NCI-H2081 treated with DMSO at 0.1 percent for 48 hours (cell line): Measurements from ENCODE around the gene RABGAP1.

ENCODE experiments used
- DNase-seq: peaks from one replicate; lab custom pipeline; 2025; lab: John Stamatoyannopoulos, UW

RABGAP1 gene

DNA sequence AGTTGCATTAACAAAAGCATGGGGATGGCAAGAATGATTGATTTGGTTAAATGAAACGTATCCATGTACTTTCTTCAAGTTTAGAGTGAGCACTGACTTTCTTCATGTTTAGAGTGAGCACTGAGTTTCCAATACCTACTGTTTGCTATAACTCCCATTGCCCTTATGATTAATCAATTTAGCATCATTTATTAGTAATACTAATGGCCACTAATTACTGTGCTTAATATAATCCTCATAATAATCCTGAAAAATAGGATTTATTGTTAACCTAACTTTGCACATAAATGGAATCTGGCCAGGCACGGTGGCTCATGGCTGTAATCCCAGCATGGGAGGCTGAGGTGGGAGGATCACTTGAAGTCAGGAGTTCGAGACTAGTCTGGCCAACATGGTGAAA lies 70.6 kb downstream of the RABGAP1 start:
- DNase-seq = no peak

DNA sequence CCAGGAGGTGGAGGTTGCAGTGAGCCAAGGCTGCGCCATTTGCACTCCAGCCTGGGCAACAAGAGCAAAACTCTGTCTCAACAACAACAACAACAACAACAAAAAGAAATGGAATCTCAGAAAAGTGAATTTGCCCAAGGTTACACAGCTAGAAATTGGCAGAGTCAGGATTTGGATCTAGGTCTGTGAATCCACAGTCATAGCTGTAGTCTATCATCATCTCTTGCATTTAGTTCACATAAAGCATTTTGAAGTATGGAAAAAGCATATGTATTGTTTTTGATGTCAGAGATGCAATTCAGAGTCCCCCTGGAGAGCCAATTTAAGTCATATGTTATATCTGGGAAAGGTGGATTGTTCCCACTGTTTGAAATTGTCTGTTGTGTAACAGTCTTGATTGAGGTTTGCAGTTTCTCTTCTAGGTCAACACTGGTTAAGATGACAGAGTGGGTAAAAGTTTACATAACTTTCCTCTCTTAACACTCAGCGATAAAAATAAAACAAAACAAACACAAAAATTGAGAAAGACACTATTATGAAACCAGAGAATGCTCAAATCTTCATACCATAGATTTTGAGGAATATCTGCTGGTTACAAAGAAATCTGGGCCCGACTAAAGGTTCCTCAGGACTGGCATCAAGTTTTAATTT lies 71.2 kb downstream of the RABGAP1 start:
- no peak for DNase-seq

DNA sequence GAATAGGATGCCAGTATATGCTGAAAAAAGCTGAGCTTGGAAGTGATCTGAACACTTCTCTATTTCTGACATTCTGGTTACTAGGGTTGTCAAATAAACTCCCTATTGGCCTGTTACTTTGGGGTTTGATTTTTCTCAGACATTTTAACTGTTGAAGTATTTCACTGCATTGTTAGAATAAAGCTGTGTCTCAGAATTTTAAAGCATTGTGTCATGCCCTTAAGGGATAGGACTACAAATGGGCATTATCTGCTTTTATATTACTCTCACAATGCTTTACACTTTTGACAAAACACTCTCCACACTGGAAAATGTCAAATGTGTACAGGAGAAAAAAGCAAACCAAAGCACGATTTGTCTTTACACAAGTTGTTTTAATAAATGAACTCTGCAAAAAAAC lies 75.8 kb downstream of the RABGAP1 start:
- no peak for DNase-seq

DNA sequence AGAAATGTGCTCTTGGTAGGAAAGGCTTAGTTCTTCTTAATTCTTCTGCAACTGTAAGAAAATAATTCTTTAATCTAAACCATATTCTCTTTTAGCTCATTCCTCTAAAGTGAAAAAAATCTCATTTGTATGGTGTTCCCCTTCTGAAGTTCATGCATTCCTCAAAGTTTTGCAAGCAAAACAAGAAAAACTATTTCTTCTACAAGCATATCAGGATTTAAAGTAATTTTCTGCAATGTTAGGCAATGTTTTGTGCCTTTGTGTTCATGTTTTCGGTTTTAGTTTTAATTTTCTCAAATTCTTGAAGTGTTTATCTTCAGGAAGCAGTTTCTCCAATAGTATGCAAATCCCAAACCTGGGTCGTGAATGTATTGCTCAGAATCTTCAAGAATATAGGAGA lies 80.0 kb downstream of the RABGAP1 start:
- DNase-seq = no peak

DNA sequence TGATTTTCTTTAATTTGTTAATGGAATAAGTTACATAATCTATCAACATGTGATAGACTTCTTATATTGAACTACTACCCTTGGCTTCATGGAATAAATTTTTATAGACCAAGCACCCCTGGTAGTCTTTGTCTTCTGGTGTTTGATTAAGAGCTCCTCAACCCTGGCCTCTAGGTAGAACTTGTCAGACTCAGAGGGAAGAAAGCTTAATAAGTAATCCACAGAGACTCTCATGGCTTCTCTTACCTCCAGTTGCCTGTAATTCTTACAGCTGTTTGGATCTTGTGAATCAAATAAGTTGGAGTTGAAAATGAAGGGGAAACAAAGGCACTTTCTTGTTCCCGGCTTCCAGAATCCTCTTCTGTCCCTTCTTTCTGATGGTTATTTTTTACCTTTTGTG lies 85.6 kb downstream of the RABGAP1 start:
- DNase-seq = no peak

DNA sequence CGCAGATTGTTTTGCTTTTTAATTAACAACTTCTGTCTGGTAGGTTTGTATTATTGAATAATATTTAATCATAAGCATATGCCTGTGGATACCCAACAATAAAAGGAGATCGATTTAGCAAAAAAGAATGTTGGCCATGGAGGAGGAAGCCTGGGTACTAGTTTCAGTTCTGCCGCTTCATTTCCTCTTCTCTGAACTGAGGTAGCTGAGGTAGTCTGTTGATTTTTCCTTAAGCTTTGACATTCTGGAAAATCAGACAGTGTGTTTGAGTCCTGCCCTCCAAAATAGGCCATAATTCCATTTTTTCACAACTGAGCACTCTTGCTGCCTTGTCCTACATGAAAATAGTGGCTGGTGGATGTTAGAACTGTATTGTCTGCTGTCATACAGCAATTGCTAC lies 86.7 kb downstream of the RABGAP1 start:
- no peak for DNase-seq

DNA sequence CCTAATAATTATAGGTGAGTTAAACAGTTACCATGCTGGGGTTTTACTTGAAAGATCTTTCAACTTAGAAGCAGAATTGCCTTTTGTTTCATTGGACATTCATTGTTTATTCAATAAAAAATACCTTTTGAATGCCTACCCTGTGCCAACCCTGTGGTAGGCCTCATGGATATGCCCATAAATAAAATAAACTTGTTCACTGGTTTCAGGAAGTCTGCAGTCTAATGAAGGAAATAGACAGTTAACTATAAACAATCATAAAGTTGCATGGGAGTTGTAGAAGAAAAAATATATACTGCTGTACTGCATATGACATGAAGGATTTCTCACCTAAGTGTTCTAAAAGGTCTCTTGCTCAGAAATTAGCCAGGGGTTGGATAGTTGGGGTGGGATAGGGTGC lies 87.3 kb downstream of the RABGAP1 start:
- no peak for DNase-seq

DNA sequence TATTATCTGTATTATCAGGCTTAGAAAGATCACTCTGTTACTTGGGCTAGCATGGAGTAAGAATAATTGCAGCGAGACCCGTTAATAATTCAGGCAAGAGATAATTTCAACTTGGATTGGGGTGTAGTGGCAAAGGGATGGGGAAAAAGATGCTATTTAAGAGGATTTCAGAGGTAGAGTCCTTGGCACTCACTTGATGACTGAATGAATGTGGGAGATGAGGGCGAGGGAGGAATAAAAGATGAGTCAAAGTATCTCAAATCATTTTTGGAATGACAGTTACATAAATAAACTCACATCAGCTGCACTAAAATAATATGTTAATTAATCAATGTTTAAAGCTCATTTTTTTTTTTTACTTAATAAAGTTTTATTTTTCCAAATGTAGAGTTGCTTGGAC lies 88.2 kb downstream of the RABGAP1 start:
- DNase-seq = no peak

DNA sequence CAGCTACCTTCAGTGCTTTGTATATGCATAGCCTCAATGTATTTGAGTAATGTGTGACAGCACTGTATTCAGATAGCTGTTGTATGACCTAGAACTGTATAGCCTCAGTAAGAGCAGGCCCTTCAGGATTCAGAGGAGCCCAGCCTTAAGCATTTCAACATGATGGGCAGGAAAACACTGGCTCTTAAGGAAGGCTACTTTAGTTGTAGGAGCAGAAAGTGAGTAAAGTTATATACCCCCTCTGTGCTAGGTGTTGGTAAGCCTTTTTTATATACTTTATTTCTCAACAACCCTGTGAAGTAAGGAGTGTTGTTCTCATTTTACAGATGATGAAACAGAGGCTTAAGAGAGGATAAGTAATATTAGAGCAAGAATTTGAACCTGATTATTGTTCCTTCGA lies 91.1 kb downstream of the RABGAP1 start:
- DNase-seq = no peak

DNA sequence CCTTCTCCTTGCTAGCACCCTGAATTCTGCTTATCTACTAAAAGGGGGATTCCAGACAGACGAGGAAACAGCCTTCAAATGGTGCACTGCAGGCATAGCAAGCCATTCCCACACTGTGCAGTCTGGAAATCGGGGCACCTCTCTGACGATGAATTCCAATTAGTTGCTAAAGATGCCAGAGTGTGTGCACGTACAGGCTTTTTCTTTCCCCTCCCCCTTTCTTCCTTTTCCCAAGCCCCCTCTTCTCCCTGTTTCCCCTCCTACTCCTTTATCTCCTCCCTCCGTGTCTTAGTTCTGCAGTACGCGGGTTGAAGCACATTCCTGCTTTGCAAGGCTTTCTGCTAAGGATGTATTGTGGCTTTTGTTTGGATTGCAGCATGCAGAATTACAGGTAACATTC lies 92.5 kb downstream of the RABGAP1 start, which contains the start of gene GPR21:
Gene GPR21 (plus strand): TSS at position 316 of the 400 bp plus-strand sequence. CDS start 900 bp downstream, outside the sequence.
- no peak for DNase-seq

DNA sequence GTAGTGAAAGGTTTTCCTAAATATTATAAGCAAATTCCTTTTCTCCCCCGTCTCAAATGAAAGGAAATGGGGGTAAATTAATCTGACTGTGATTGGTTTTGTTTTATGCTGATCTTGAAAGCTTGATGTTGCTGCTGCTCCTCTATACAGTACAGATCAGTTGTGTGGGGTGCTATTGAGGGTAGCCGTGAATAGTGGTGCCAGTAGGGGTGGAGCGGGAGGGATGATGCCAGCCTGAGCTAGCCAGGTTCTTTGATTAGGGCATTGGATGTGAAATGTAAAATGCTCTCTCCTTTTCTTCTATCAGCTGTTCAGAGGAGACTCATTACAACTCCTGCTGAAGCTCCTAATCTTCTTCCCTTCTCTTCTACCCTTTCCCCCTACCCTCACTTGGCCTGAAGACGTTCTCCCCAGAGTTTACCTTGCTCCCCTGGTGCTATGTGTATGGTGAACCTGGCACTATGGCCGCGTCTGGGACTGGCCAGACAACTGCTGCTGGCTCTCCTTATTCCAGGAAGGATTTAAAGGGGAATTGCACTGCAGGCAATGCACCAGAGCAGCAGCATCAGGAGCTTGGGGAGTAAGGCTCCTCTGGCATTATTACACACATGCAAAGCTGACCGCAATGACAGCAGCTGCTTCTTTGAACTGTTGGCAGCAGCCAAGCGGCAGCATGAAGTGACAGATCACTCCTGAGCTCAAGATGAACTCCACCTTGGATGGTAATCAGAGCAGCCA lies 93.2 kb downstream of the RABGAP1 start:
- no peak for DNase-seq

DNA sequence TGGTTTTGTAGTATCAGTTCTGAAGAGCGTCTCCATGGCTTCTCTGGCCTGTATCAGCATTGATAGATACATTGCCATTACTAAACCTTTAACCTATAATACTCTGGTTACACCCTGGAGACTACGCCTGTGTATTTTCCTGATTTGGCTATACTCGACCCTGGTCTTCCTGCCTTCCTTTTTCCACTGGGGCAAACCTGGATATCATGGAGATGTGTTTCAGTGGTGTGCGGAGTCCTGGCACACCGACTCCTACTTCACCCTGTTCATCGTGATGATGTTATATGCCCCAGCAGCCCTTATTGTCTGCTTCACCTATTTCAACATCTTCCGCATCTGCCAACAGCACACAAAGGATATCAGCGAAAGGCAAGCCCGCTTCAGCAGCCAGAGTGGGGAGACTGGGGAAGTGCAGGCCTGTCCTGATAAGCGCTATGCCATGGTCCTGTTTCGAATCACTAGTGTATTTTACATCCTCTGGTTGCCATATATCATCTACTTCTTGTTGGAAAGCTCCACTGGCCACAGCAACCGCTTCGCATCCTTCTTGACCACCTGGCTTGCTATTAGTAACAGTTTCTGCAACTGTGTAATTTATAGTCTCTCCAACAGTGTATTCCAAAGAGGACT lies 94.2 kb downstream of the RABGAP1 start:
- DNase-seq = no peak

DNA sequence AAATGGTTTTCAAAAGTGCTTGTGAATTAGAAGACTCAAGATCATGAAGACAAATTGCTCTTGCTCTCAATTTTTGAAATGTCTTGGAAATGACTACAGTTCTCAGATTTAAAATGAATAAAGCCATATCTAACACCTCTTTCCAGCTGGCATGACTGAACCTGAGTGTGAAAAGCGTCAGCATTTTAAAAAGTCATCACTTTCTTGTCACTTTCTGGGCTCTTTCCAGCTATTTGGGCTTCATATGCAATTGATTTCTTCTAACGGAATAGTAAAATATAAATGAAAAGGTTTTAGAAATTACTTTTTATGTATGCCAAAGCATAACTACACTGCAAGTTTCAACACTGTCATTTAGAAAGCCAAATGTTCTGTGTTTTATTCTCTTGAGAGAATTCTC lies 95.0 kb downstream of the RABGAP1 start:
- DNase-seq = no peak

DNA sequence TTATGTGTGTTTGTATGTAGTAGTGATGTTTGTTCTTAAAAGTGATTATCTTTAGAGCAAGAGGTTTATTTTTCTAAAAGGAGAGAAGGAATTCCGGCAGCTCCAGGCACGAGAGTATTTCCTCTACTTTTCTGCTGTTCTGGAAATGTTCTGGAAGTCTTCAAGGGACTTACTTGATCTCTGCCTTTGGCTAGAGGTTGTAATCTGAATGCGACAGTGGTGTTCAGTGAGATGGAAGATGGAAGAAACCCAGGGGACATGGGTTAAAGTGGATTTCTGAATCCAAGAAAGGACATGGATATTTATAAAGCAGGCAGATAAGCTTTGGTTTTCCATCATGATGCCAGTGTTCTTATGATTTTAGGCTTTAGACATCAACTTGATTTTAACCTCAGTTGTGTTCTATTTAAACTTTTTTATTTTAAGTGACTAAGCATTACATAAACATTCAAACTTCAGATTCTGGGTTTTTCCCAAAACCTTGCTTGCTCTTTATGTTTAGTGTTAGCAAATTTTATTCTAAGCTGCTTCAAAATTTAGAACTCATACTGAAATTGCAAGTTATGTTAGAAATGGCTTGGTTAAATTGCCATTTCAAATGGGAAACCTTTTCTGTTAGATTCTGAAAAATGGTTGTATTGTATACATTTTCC lies 96.2 kb downstream of the RABGAP1 start:
- no peak for DNase-seq

DNA sequence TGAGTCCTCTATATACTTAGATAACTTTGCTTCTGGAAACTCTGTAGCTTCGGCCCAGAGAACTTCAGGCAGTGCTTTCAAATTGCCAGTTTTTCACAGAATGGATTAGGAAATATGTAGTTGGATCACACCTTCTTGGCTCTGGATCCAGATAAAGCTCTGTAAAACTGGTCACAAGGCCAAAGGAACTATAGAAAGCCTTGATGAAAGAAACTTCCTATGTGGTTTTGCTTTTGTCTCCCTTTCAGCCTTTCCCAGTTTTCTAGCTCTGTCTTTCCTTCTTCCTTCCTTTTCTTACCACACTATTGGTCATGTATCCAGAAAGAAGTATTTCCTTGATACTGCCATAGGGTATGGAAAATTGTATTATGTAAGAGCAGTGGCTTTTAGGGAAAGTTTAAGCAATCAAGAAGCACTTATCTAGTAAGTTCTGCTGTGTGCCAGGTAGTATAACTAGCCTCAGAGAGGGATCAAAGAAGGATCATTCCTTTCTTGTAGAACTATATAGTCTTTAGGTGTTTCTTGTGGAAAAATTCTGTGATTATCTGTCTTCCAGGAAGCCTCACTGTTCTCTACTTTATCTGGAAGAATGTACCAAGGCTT lies 98.9 kb downstream of the RABGAP1 start:
- no peak for DNase-seq

DNA sequence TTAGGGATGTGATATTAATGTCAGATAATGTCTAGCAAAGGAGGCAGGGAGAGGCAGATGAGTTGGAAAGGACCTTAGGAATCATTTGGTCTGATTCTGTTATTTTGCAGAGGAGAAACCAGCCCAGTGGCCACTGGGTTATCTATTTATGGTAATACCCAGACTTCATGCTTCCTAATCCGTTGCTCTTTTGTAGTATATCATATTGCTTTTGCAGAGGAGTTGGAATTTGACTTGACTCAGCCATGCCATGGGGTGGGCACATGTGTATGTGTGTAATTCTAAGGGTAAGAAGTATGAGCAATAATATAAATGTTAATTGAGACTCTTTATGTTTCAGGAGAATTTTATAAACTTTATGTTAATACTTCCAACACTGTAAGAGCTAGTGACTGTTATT lies 100.0 kb downstream of the RABGAP1 start:
- no peak for DNase-seq

DNA sequence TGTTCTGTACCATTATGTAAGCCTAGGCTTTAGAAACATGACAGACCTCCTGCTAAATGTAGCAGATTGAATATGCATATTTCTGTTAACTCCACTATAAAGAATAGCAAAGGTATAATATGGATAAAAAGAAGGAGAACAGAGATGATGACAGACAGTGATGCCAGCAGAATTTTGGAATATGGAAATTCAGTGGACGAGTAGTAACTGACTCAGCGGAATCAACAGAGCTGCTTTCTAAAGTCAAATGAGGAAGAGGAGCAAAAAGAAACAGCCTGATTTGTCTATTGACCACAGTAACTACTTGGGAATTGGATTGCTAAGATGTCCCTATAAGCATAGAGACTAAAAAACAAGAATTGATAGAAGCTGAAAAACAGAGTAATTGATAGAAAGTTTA lies 100.7 kb downstream of the RABGAP1 start:
- DNase-seq = no peak

DNA sequence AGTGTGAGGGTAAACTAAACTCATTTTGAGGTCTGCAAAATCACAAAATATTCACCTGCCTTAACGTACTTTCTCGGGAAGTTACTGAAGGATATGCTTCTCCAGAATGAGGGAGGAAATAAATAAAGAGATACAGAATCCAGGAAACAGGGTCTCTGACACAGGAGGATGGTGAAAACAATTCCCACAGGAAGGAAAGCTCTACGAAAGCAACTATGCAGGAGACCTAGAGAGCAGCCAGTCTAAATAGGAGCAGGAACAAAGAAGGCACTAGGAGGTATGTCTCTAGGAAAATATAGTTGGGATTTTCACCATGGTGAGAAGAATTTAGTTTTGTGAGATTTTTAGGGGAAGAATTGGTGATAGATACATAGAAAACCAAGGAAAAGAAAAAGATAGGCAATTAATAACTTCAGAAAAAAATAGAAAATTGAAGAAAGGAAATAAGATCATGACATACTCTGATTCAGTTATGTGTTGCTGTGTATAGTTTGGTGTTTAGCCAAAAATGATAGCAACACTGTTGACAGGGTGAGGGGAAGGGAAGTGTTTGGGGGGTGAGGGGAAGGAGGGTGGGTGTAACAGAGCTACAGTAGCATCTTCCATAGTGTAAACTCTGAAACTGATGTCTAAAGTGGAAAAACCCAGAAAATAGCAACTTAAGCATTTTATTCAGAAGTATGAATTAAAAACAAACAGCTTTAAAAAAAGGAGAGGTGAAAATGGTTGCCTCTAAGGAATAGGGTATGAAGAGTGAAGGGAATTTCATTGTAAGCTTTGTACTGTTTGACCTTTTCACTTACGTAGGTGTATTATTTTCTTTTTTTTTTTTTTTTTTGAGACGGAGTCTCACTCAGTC lies 102.5 kb downstream of the RABGAP1 start:
- DNase-seq = no peak

DNA sequence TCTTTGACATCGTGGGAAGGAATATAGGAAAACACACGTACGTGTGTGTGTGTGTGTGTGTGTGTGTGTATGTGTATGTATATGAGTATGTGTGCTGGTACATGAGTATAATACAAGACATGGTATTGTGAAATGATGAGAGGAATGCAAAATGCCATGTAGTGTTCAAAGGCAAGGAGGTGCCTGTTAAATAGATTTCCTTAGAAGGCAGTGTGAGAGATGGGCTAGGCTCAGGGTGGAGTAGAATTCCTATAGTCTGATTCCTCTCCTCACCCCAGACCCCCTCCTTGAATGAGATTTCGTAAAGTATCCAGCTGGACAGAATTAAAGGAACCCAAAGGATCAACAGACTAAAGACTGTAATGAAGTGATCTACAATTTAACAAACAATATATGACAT lies 103.8 kb downstream of the RABGAP1 start:
- no peak for DNase-seq

DNA sequence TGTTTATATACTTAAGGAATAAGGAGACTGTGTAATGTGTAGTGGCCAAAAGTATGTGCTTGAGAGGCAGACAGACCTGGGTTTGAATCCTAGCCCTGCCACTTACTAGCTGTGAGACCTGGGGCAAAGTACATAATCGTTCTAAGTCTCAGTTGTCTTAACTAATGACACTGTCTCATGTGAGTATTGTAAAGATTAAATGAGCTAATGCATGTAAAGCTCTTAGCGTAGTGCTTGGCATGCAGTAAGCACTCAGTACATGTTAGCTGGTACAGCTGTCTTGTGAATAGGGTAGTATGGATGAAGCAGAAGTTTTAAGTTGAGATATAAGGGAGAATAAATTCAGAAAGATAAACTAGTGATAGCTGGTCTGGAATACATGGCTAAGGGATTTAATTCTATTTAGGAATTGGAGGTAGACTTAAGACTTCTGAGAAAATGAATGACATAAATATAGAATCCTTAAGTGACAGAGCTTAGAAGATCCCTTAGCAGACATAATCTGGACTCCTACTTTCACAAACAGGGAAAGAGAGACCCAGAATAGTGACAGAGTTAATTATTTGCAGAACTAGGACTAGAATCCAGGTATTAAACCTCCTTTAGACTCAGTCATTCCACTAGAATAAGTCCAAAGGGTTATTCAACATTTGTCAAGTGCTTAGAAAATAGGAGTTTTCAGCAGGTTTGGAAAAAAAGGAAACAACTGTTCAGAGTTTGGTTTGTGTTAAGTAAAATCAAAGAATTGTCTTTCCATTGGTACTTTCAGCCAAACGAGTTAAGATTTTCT lies 105.8 kb downstream of the RABGAP1 start:
- no peak for DNase-seq

DNA sequence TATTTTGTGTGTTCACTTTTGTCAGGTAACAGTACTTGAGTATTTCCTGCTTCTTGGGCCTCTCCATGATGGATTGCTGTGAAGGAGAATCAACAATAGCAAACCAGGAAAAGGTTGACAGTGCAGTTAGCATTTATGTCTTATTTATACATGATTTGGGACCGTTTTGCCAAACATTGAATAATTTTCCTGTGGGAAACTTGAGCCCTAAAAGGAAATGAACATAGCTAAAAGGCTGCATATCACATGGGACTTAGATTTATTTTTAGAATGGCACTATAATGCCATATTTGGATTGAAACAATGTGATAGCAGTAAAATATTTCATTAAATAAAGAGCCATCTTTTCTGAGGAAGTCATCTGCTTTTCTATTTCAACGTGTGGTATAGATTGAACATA lies 107.9 kb downstream of the RABGAP1 start:
- peak; percentile 52 for DNase-seq
